Dedifferentiated amniotic fluid mesenchymal stem cell (primary cell): ENCODE data around the gene RASGEF1C.
"Not testable (repeated sequence)": the region's sequence is repeated elsewhere in the genome, so short reads cannot be mapped to it uniquely, and the experiment has no call there.

Source experiments
- DNase-seq: peaks from one replicate; pipeline ENCODE4 v3.0.0-alpha.2; 2016; ENCODE audit errors: extremely low spot score

RASGEF1C gene

DNA sequence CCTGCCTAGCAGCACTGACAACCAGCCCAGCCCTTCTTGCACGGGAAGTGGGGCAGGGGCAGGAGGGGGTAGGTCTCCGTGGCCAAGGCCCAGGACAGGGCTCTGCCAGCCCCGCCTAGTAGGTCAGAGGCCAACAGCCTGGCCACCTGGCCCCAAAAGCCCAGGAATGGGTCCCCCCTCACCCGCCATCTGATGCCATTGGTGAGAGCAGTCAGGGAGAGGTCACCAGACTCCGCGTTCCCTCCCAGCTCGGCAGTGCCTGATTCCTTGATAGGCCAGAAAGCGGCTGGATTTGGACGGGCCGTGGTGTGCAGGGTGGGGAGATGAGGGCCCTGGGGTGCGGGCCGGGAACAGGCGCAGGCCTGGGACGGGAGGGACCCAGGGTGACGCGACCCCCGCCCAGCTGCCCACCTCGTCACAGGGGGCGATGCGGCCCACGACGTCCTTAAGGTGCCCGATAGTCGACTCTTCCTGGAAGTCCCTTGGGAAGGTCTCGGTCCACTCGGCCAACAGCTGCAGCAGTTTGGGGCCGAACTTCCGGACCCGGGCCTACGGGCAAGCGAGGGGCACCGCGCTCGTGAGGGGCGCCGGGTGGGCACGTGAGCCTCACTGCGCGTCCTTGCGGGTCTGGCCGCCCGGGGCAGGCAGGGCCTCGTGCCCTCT is 72.9 kb downstream of the RASGEF1C start:
- no peak for DNase-seq

DNA sequence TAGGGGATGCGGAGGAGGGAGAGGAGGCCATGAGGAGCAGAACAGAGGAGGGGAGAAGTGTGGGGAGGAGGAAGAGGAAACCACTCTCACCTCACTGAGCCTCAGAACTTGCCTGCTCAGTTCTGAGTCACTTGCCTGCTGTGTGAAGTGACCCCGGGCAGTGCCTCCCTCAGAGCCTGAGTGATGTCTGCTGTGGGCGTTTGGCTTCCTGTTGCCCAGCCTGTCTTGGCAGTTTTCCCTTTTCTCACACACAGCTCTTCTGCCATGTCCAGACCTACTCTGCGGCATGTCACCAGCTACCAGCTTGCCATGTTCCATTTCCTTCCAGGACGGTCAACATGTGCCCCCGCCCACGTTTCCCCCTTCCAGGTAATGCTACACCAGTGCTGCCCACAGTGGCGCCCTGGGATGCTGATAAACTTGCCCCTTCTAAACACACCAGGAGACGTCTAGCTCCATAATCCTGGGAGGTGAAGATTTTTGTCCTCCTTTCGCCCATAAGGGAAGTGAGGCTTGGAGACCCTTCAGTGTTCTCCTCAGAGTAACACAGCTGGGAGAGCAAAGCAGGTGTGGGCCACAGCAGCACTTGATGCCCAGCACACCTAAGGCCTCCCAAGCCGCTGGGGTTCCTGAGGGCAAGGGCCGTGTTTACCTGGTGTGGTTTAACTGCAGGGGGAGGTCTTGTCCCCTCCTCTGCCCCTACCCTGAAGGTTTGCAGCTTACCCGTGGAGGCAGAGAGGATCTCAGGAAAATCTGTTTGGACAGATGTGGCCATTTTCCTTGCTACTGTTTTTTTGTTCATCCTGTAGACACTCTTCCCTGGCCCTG is 73.7 kb downstream of the RASGEF1C start:
- DNase-seq: peak; percentile 18

- no peak for DNase-seq
These were observed 75.0 kb downstream of the RASGEF1C start for GRCh38 chr5:180133971-180134508.

DNA sequence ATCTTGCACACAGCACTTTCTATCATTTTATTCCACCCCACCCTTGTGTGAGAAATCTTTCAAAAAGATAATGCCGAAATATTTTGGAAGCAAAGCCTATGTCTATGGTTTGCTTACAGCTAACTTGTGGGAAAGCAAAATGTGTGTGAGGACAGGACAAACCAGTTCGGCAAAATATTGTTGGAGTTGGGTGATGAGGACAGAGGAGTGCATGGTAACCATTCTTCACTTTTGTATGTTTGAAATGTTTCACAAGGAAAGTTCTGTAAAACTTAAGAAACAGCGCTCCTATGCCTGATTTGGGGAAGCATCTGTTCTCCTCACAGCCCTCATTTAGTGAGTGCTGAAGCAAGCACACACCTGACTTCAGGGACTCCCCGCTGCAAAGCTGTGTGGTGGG is 75.5 kb downstream of the RASGEF1C start:
- DNase-seq: no peak

DNA sequence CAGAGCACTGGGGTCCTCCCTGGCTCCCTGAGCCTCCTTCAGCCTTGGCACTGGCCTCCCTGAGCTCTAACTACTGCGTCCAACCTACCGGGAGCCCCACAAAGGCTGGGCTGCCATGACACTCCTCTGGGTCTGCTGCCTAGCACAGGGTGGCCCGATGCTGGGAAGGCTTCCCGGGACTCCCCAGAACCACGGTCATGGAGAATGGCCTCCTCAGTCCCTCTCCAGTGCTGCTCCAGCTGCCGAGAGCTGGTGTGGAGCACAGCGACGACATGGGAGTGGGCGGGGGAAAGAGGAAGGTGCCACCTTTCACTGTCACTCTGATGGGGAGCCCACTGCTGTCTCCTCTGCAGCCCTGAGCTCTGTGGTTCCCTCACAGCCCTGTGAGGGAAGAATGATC is 76.0 kb downstream of the RASGEF1C start:
- no peak for DNase-seq

GRCh38 chr5:180130876-180131740 is 77.9 kb downstream of the RASGEF1C start:
- no peak for DNase-seq

DNA sequence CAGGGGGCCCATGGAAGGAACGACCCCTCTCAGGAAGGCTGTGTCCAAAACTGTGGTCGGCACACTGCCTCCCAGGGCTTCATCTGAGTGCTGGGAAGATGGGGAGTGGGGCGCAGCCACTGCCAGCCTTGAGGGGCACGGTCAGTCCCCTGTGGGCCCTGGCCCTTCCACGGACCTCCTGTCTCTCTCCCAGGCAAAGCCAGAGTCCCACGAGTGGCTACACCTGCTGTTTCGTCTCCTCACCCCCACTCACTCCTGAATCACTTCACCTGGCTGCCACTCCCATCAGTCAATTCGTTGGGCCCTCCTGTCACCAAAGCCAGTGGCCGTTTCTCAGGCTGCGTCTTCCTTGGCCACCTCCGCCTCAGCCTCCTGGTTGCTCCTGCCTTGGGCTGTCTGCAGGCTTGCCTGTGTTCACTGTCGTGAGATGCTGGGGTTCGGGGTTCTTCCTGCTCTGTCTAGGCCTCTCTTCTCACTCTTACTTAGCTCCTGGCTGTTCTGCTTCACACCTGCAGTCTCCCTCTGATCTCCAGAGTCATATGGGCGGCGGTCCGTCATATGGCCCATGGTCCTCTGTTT is 78.6 kb downstream of the RASGEF1C start:
- no peak for DNase-seq

DNA sequence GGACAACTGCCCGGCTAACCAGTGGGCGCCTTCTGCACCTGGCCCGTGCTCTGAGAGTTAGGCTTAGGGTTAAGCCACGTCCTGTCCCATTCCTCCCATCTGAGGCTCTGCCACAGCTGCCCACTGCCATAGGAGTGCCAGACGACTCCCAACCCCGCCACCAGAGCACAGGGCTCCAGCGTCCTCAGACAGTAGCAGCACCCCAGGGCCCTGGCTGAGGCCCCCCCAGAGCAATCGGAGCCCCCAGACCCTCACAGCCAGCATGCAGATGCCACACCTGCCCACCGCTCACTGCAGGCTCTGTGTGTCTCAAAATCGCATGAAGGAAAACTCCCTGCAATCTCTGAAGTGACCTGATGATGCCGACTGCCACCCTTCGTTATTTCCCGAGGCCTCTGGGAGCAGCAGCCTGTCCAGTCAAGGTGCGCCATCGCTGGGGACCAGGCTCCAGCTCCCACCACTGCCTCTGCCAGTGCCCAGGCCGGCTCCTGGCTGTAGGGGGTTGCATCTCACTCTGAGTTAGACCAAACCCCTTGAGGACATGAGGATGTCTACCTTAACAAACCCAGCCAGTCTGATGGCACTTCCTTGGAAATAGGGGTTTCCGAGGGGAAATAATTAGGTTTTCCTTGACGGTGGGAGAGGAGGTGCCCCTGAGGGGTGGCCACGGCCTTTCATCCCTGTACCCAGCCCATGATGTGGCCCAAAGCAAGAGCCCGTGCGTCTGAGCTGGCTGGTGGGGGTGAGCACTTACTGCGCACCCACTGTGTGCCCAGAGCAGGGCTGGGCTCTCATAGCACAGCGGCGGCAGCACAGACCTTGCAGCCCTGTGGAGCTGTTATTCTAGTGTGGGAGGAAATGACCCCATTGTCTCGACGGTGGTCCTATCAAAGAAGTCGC is 79.5 kb downstream of the RASGEF1C start:
- no peak for DNase-seq

DNA sequence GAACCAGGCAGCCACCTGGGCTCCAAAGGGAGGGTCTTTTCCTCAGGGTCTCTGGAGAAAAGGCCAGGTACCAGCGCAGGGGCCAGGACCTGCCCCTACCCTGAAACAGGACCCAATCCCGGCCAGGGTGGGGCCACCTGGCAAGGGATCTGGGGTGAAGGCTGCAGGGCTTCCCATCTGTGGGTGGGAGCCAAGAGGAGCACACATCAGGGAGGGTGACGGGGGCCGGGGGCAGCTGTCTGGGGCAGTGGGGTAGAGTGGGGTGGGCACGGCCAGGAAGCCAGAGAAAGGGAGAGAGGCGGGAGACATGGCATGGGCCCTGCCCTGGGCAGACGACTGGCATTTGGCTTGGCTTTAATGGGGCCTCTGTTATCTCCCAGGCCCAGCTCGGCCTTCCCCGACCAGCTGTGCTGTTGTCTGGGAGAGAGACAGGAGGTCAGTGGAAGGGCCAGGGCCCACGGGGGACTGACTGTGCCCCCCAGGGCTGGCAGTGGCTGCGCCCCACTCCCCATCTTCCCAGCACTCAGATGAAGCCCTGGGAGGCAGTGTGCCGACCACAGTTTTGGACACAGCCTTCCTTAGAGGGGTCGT is 80.2 kb downstream of the RASGEF1C start:
- no peak for DNase-seq

DNA sequence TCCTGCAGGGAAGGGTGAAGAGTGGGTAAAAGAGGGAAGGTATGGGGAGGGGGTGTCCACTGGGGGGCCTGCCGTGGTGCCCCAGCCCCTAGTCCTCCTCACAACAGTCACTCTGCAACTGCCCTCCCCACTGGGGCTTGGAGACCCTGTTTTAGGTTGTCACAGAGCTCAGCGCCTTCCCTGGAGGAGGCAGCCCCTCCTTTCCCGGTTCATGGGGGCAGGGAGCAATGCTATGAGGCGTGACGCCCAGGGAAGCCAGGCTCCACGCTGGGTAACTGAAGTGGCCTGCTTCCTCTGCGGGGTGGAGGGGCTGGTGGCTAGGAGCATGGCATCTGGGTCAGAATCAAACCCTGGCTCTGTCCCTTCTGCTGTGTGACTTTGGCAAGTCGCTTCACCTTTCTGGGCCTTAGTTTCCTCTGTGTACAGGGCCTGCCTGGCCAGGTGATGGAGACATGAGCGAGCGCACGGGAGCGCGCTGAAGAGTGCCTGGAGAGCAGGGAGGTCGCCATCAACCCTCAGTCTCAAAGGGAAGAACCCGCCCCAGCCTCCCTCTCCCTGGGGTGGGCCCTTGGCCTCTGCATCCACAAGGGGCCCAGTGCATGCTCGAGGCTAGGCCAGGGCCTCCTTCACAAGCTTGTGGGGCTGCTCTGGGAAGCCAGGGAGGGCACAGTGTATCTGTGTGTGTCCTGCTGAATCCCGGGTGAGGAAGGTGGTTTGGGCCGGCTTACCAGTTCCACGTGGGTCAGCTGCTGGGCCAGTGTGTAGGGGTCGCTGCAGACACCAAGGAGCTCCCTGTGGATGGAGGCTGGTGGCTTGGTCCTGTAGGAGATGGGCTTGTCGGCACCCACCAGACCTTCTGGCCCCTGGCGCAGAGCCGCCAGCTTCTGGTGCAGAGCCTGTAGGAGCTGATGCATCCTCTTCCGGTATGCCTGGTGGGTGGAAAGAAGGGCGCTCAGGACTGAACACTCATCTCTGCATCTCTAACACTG is 81.0 kb downstream of the RASGEF1C start:
- DNase-seq: no peak

DNA sequence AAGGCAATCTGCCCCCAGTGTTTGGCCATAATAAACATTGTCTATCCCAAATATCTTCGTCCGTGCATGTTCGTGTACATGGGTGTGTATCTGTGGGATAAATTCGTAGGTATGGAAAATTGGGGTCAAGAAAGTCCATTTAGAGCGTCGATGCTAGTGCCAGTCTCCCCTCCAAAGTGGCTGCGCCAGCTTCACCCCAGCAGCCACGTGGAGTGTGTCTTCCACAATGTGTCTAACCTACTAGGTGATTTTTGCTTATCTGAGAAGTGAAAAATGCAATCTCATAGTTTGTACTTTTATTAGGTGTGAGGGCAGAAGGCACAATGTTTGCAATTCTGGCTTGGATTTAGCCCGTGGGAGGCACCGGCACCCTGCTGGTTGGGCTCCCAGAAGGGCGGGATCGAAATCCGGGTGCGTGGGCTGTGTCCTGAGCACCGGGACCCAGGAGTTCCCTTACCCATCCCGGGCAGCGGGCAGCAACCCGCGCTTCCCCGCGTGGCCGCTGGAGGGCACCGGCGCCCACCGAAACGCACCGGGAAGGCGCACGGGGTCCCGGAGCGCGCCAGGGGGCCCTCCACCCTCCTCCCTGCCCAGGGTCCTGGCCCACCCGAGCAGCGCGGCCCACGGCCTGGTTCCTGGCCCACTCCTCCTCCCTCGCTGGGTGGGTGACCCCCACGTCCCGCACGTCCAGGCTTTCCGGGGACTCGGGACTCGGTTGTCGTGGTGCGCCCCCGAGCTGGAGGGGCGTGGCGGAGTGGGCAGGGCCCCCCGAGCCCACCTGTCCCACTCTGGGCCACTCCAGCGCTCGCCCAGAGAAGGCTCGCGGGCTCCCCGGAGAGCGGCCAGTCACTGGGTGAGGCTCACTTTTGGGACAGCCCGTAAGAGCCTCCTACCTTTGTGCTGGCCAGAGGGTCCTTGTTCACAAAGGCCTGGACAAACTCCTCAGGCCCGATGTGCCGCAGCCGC is 82.0 kb downstream of the RASGEF1C start:
- no peak for DNase-seq

DNA sequence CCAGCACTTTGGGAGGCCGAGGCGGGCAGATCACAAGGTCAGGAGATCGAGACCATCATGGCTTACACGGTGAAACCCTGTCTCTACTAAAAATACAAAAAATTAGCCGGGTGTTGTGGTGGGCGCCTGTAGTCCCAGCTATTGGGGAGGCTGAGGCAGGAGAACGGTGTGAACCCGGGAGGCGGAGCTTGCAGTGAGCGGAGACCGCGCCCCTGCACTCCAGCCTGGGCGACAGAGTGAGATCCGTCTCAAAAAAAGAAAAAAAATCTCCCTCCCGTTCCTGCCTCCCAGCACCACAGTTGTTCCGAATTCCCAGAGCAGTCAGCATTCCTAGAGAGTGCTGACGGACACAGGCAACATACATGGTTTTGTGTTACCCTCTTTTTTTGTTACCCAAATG is 82.9 kb downstream of the RASGEF1C start:
- not testable (repeated sequence) for DNase-seq

DNA sequence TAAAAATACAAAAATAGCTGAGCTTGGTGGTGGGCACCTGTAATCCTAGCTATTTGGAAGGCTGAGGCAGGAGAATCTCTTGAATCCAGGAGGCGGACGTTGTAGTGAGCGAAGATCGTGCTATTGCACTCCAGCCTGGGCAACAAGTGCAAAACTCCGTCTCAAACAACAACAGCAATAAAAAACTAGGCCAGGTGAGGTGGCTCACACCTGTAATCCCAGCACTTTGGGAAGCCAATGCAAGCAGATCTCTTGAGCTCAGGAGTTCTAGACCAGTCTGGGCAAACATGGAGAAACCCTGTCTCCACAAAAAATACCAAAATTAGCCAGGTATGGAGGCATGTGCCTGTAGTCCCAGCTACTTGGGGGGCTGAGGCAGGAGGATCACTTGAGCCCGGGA is 84.3 kb downstream of the RASGEF1C start:
- DNase-seq: not testable (repeated sequence)

DNA sequence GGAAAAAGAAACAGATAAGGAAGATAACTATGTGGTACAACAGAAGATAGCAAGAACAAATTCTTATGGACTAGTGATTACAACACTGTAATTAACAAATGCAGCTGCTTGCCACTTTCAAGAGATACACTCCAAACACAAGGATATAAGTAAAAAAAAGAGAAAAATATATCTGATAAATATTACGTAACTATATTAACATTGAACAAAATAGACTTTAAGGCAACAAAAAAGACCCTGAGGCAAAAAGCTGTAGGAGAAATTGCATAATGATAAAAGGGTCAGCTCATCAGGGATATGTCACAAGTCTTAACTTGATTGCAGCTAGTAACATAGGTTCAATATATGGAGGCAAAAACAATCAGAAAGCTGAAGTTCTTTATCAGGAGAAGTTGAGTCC is 86.1 kb downstream of the RASGEF1C start:
- no peak for DNase-seq

- no peak for DNase-seq
These were observed 87.1 kb downstream of the RASGEF1C start for GRCh38 chr5:180121826-180122413.

- no peak for DNase-seq
These were observed 88.5 kb downstream of the RASGEF1C start for GRCh38 chr5:180120237-180121101.

GRCh38 chr5:180119903-180120236 is 89.1 kb downstream of the RASGEF1C start:
- DNase-seq: no peak
